HCT116 (cell line): ENCODE data around the gene AGK.

Experiments used
- EZH2 ChIP-seq: fragments of 200-600 bp; sonication (generic); IDR thresholded peaks from 2 replicates; pipeline ENCODE4 v1.6.1; 2017; ENCODE audit warnings: antibody characterized with exemption, mixed run types
- JUND ChIP-seq: IDR thresholded peaks from 2 replicates; pipeline ENCODE4 v1.6.1; 2012
- POLR2A ChIP-seq: IDR thresholded peaks from 2 replicates; pipeline ENCODE4 v1.7.0; 2011; ENCODE audit warnings: borderline replicate concordance; ENCODE audit not compliant: insufficient read depth, insufficient read length; ENCODE audit errors: extremely low read depth
- POLR2AphosphoS5 ChIP-seq: IDR thresholded peaks from 2 replicates; pipeline ENCODE4 v1.6.1; 2011; ENCODE audit warnings: mild to moderate bottlenecking, low read depth, low read length, moderate library complexity
- RAD21 ChIP-seq: IDR thresholded peaks from 2 replicates; pipeline ENCODE4 v1.6.1; 2012; ENCODE audit warnings: low read depth, mild to moderate bottlenecking
- SRF ChIP-seq: IDR thresholded peaks from 2 replicates; pipeline ENCODE4 v1.6.1; 2012; ENCODE audit warnings: low read depth
- ZNF274 ChIP-seq: fragments of 200-500 bp; sonication (Bioruptor generic); IDR thresholded peaks from 2 replicates; pipeline ENCODE4 v1.6.1; 2014; ENCODE audit warnings: mild to moderate bottlenecking, low read depth, low read length, inconsistent platforms
- TF ChIP-seq, protein P1 (sequence below), 3 experiments: fragments of 200-600 bp in 1 of 3; sonication (generic) in 1 of 3; IDR thresholded peaks in 2 of 3; conservative IDR thresholded peaks in 1 of 3; 2 replicates each; pipeline ENCODE4 v1.5.1; 2012 to 2017; ENCODE audit warnings: low read depth in 2 of 3, low read length in 2 of 3, antibody characterized with exemption in 1 of 3, borderline replicate concordance in 1 of 3, control low read depth in 1 of 3, mild to moderate bottlenecking in 1 of 3, mixed read lengths in 1 of 3, mixed run types in 1 of 3, moderate library complexity in 1 of 3; ENCODE audit not compliant: insufficient read depth in 1 of 3
- TF ChIP-seq, protein P2 (sequence below): IDR thresholded peaks from 2 replicates; pipeline ENCODE4 v1.6.1; 2012

DNA sequence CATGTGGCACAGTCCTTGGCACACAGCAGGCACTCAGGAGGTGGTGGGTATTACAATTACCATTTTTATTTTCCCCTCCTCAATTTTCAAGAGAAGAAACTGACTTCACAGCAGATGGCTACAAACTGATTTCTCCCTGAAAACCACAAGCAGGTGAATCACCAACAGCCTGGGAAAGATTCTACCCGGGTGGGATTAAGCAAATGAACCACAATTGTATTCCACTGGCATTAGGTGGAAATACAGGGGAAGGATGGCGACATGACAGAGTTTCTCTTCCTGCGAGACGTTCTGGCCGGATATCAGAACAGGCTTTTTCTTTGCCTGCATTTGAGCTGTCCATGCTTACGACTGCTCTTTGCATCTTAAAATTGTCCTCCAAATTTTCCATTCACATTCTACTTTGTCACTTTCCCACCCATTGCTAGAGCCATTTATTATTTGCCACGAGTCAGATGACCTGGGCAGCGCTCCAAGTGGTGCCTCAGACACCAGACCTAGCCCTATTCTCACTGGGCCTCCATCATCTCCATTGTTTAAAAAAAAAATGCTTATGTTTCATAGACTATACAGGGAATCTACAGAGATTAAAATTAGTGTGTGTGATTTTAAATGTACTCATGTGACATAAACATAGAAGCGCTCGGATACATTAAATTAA lies 146.1 kb downstream of the AGK start:
- TF ChIP-seq ZNF274 (no peak), JUND (no peak), EZH2 (no peak), POLR2A (no peak), RAD21 (no peak), SRF (no peak), POLR2AphosphoS5 (no peak)
- TF ChIP-seq, protein P1, sequence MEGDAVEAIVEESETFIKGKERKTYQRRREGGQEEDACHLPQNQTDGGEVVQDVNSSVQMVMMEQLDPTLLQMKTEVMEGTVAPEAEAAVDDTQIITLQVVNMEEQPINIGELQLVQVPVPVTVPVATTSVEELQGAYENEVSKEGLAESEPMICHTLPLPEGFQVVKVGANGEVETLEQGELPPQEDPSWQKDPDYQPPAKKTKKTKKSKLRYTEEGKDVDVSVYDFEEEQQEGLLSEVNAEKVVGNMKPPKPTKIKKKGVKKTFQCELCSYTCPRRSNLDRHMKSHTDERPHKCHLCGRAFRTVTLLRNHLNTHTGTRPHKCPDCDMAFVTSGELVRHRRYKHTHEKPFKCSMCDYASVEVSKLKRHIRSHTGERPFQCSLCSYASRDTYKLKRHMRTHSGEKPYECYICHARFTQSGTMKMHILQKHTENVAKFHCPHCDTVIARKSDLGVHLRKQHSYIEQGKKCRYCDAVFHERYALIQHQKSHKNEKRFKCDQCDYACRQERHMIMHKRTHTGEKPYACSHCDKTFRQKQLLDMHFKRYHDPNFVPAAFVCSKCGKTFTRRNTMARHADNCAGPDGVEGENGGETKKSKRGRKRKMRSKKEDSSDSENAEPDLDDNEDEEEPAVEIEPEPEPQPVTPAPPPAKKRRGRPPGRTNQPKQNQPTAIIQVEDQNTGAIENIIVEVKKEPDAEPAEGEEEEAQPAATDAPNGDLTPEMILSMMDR (IDR thresholded peaks at IDR 0.05 in 2 of 3, conservative IDR thresholded peaks at IDR 0.05 in 1 of 3; ENCODE audit: borderline replicate concordance in 1 of 3, insufficient read depth in 1 of 3, low read depth in 2 of 3, low read length in 2 of 3) = no peak
- TF ChIP-seq, protein P2, sequence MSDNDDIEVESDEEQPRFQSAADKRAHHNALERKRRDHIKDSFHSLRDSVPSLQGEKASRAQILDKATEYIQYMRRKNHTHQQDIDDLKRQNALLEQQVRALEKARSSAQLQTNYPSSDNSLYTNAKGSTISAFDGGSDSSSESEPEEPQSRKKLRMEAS = no peak
